GM19240 (cell line): Measurements from ENCODE around the gene SYT6.

Experiments
- DNase-seq: peaks from one replicate; pipeline ENCODE4 v3.0.0; 2011; ENCODE audit warnings: low spot score; ENCODE audit not compliant: insufficient read length

SYT6 gene

DNA sequence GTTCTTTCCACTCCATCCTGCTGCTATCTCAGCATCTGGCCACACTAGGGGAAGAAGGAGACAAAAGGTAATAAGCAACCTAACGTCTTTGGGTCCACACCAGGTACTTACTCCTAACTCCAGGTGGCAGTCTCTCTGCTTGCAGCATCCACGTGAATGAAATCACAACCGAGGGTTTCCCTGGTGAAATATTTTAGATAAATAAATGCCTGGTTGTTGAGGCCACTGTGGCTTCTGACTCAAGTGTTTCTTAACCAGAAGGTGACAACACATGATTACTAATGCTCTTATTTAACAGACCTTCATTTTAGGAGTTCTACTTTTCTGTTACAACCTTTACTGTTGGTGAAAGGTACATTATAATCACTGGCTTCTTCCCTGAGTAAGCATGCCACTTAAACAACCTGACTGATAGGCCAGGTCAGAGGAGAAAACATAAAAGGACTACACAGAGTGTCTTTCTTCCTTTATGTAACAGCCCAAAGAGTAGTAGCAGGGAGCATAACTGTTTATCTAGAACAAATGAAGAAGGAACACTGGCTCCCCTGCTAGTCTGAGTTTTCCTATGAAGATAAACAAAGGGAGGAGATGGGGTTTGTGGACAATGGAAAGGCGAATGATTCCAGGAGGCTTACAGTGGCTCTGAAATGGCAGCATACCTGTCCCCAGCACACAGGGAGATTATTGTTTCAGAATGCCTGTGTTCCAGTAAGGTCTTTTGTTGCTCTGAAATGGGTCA, 59.9 kb downstream of the SYT6 start:
- no peak for DNase-seq

DNA sequence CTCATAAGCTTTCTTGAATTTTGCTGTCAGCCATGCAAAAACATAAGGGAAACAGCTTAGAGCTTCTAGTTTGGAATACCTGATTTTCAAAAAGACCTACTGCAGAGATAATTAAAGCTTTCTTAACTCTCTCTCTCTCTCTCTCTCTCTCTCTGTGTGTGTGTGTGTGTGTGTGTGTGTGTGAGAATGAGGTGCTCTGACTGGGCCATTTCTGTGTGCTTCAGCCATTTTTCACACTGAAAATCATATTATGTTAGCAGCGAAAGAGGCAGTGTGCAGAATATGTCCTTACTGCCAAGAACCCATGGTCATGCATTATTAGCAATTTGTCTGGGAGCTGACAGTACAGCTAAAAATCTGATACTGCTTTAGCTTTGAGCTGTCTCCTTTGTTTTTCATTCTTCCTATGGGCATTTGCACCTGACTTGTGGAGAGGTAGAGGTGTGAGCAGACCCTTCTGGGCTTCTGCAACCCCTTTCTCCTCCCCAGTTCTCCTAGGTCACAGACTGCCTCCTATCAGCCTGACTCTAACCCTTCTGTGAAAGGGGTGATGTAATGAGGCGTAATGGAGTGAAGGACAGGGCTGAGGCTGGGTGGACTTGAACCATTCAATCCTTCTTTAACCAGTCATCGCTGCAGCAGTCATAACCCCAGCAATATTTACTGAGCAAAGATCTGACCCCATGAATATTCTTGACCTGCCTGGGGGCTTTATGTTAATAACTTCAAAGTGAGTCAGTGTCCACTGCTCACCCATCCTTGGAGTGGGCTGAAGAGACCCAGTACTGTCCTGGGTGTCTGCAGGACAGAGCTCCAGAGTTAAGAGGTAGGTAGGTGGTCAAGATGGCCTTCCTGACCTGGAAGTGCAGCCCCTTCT, 61.2 kb downstream of the SYT6 start:
- DNase-seq = no peak

DNA sequence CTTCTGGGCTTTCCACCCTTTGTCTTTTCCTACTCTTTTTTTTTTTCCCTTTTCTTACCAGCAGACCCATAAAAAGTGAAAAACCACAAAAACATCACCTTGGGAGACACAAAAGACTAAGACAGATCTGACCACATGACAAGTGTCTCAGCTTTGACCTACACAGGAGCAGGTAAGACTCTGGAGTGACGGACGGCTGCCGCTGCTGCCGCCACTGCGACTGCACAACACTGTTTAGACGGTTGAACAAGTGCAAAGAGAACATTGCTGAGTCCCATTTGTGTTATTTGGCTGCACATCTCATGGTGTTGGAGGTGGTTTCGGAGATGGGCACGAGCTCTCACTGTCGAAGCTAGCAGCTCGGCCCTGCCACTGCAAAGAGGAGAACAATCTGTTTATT, 62.0 kb downstream of the SYT6 start:
- no peak for DNase-seq

DNA sequence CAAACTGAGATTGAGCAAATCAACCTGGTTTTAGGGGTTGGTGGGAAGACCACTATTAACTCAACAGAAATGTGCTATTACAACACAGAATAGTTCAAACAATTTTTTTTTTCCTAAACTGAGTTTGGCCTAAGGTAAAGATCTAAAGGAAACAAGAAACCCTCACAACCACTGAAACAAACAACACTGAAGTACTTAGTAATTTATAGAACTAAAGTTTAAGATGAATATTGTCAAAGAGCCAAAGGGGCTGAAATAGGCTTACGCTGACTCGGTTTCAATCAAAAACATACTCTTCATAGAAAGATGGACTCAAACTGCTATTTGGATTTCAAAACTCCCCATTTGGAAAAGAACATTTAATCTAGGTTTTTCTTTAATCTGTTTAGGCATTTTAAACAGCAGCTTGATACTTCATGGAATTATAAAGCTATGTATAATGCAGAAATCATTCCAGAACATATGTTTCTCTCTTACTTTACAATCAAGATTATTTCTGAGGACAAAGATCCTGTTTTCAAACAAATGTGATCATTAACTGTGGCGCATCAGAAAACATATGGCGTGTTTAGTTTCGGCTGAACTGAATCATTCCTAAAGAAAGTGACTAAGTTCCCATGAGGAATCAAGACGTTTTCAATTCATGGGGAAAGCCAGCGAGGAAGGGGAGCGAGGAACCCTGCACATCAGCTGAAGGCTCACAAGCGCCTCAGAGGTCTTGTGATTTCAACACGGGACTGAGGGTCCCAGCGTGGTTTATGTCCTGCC, 62.7 kb downstream of the SYT6 start:
- DNase-seq = no peak

DNA sequence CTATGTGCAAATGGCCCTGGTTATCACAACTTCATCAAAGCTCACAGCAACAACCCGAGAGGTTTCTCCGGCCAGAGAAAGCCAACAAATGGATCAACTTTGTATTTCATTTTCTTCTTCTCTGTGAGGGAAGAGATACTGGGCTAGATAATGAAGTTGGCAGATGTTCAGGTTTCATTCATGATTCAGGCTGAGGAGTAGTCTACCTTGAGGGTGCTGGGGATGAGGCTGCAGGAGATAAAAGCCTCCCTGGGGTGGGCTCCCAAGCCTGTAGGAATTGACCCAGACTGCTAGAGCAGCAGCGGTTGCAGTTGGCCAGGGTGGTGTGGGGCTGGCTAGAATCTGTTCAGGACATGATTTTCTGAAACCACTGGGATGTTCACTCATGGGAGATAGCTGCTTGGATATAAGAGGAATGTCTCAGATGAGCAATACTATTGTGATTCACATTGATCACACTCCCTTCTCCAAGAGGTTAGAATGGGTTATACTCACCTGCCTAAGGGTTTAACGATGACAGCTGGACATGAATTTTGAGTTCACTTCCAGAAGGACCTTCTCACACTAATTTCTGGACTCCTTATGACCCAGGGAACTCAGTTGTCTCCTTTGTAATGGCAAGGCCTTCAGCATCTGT, 64.0 kb downstream of the SYT6 start:
- DNase-seq = no peak

DNA sequence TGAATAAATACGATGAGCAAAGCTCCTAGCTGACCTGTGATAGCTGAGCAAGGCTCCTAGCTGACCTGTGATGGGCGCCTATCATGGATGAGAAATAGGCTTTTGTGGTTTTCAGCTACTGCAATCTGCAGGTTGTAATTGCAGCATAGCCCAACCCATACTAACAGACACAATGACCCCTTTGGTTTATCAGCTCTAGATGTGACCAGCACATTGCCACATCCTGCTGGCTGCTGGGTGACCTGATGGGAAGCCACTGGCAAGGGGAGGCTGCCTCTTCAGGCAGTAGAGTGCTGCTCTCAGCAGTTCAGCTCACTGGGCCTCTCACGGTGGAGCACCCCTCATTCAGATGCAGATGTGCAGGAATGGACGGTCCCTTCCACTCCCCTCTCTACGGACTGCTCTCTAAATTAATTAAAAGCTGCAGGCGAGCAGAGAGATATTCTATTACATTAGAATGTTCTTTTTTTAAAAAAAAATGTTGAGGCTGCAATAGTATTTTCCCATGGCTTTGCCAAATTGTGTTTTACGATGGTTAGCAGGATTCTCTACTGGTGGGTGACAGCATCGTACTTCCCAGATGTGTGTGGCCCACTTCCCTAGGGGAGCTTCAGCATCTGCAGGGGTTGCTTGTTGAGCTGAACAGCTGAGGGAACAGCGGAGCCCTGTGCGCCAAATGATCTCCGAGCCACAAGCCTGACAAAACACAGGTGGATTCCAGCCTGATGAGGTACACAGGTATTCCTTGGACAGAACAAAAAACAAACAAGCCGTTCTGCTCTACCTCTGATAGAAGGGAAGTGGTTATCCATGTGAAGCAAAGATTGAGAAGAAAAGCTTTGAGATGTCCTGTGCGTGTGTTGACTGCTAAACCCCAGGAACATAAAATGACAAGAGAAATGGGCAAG, 65.0 kb downstream of the SYT6 start:
- no peak for DNase-seq

DNA sequence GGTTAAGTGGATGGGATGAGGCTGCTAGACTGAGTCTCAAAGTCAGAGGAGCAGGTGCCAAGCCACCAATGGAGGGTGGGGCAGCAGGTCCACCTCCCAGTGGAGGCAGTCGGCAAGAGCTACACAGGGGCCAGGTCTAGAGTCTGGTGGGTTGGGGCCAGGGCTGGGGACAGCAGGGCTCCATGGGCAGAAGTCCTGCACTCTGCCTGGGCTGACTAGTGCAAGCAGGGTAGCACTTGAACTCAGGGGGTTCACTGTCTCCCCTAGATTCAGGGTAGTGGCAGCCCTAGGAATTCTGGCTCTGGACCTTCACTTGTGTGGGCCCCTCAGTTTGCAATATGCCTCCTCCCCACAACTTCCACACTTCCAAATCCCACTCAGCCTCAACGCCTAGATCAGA, 66.2 kb downstream of the SYT6 start:
- no peak for DNase-seq

DNA sequence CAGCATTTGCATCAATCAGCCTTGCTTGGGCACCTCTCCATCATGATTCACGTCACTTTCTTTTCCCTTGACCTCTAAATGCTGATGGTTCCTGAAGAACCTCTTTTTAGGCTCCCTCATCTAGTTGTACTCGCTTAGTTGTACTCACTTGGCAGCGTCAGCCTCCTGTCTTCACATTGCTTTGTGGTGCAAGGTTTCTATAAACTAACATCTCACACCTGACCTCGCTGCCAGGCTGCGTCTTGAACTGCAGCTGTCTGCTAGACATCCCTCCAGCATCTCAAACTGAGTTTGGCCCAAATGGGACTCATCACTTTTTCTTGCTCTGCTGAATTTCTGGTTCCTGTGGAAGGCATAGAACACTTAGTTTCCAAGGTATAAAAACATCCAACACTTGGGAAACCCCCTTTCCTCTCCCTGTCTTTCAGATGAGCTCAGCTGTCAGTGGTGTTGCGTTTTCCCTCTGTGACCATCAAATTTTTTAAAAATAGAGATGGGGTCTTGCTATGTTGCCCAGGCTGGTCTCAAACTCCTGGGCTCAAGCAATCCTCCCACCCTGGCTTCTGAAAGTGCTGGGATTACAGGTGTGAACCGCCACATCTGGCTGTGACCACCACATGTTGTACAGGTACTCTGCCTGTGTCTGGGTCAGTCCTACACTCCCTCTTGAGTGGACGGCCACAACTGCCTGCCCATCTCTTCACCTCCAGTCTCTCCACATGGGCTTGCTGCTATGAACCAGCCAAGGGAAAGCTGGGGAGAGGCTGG, 66.9 kb downstream of the SYT6 start:
- no peak for DNase-seq

DNA sequence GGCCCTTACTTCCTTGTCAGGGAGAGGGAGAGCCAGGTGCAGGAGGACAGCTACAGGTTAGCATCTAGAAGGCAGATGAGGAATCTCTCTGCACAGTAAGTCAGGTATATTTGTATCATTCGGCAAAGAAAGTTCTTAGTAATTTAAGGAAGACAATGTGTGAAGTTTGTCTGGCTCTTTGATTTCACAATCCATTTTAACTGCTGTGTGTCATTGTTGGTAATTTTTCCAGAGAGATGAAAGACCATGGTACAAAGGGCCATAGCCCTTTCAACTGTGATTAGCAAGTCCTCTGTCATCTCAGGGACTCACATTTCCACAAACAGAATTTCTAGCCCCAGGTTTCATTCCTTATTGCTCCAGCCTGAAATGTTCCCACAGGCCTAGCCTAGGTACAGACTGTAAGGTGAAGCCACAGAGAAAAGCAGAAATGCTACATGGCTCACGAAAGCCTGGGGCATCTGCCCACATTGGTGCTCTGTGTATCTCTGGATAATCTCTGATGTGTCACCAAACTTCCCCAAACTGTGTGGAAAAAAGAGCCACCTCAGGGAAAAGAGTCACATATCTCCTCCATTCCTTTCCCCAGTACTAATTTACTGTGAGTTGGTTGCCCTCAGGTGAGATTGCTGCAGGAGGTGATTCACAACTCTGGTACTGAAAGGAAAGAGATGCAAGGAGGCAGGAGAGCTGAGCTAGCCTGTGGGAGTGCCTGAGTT, 70.6 kb downstream of the SYT6 start:
- DNase-seq = no peak

DNA sequence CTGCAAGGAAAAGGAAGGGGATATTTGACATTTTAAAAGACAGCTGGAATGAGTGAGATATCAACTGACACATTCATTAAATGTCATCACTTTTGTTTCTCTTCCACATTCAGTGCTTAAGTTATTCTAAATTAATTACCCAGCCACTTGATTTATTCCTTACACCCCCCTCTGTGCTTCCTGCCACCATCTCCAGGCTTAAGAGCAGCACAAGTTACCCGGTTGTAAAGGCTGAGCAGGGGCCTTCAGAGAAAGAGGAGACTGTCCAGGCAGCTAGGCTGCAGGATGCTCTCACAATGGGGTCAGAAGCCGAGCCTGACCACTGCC, 71.4 kb downstream of the SYT6 start:
- DNase-seq = no peak

DNA sequence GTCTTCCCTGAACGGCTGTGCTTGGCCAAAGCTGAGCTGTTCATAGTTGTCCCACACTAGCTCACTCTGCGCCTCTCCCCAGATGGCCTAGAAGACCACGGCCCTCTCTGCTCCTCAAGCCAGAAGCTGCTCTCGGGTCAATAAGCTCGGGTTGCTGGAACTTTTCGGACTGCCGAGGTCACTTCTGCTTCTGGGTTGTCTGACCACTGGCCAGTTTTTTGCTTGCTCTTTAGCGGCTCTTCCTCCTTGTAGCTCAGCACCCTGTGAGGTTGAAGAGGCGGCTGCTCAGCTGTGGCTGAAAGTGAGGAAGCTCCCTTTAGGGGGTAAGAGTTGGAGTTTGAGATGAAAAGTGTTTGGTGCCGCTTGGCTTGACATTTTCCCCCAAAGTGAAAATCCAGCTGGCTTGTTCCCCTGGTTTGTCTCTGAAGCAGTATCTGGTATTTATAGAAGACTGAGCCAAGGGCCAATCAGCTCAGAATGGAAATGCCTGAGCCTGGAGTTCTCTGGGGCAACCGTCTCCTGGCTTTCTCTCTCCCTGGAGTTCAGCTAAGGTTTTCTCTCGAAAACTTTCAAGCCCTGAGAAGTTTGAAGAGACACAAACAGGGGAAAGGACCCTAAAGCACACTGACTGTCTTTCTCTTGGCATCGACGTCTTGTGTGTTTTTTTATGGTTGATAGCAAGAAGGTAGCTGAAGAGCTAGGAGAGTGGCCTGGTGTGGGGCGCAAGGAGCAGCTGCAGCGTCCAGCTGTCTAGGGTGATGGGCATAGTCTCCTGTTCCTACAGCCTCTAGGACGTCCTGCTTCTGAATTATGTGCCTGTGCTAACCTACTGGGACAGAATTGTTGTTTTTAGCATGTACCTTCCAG, 72.0 kb downstream of the SYT6 start:
- DNase-seq = no peak

DNA sequence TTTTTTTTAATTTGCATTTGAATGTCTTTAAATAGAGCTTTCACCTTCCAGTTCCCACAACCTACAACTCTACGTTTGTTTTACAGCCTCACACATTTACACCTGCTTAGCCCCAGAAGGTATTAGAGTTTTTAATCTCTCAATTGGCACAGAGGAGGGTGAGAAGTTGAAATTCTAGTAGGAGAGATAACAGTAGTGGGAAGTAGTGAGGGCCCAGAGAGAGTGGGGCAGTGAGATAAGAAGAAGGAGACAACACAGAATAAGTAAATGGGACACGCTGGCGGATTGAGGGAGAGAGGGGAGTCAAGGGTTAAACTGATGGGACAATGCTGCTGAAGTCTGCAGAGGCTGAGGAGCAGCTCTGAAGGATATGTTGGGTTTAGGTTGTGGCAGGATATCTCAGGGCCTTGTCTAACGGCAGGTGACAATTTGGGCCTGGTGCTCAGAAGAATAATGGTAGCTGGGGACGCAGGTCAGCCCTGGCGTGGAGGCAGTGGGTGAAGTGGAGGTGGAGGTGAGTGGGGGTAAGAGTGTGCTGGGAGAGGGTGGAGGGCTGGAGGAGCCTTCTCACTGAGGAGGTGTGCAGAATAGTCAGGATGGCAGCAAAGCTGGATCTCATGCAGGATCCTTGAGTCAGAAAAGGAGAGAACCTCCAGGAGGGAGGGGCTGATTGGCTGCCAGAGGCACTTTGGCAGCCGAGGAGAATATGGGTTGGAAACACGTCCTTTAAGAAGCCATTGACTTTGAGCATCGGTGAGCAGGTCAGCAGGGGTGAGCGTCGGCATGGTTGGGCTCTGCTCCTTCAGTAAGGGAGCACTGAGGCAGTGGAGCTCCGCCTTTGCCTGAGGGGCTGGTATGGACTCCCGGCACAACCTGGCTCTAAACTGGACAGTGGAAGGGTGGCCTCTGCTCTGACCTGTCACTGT, 72.9 kb downstream of the SYT6 start:
- DNase-seq = no peak

DNA sequence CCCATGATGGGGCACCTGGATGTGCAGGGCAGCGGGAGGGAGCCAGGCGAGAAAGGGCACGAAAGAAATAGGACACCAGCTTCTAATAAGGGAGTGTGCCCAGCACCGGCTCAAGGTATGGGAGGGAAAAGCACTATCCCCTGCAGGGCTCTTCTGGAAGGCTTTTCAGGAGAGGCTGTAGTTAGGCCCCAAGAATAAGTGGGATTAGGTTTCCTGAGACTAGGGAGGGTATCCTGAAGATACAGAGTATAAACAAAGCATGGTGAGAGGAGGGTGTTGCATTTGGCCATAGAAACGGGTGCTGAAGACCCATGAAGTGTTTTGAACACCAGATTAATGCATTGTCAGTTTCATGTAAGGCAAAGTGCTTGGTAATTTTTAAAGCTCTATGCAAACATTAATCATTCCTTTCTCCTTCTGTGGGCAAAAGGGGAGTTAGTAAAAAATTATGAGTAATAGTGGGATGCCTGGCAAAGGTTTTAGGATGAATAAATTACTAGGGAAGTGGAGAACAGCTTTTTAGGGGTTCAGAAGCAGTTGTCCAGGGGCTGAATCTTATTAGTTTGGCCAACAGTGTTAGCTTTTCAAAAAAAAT, 74.0 kb downstream of the SYT6 start:
- no peak for DNase-seq

DNA sequence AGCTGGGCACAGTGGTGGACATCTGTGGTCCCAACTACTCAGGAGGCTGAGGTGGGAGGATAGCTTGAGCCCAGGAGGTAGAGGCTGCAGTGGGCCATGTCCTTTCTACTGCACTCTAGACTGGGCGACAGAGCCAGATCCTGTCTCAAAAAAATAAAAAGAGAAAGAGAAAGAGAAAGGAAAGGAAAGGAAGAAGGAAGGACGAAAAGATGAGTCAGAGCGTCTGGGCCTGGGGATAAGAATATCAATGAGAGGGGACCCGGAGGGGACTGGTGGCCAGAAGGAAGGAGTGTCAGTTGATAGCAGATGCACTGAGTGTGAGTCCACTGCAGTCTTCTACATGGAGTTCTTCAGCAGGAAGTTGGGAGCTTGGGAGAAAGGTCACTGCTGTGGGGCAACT, 75.6 kb downstream of the SYT6 start:
- DNase-seq = no peak

DNA sequence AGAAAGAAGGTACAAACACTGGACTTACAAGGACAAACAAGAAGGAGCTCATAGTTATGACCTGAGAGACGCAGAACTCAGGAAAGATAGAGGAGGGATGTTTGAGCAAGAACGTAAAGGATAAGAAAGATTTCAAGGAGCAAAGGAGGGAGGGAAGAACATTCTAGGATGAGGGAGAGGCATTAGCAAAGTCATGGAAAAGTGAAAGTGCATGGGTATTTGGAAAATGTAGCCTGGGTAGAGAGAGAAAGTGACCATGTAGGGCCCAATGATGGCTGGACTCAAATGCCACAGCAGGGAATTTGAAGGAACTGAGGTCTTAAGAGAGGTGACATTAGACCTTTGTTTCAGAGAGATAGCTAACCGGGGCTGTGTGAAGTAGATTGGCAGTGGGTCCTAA, 76.5 kb downstream of the SYT6 start:
- DNase-seq = no peak

DNA sequence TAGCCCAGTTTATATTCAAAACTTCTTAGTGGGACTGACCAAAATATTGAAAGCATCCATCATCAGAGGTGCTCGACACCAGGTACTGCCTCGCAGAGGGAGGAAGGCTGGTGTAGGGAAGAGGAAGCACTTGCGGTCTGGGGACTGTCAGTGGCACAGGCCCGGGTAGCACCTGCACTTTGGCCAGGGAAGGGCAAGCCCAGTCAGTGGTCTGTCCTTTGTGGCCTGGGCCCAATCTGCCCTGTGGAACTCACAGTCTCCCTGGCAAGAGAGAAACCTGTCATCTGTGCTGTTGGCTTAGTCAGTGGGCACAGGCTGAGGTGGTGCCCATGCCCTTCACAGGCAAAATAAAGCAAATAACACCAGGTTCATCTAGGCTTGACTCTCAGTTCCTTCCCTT, 77.4 kb downstream of the SYT6 start:
- no peak for DNase-seq
